Activated CD4-positive, alpha-beta memory T cell treated with anti-CD3 and anti-CD28 coated beads for 36 hours (primary cell): Measurements from ENCODE around the gene FGL2. TPM values are rescaled to one million over a fixed set of nuclear protein-coding genes. Genes with fewer than 3 reads are reported as not detected.
"Not testable (repeated sequence)": the region's sequence is repeated elsewhere in the genome, so short reads cannot be mapped to it uniquely, and the experiment has no call there.

Source experiments
- CTCF ChIA-PET: fragments of 350-600 bp; sonication (Branson Sonifier 250); formaldehyde crosslinking; loops from one replicate; lab custom pipeline; 2021; ENCODE audit warnings: antibody characterized with exemption, inconsistent platforms; lab: Charles Lee
- POLR2A ChIA-PET: fragments of 350-600 bp; sonication (Branson Sonifier 250); formaldehyde crosslinking; loops from one replicate; lab custom pipeline; 2021; ENCODE audit warnings: antibody characterized with exemption; lab: Charles Lee
- DNase-seq: peaks from one replicate; pipeline ENCODE4 v3.0.0-alpha.2; 2020
- H3K27ac Mint-ChIP-seq: one replicate; pipeline ENCODE4 v1.8.0; 2021; ENCODE audit warnings: mixed read lengths
- H3K27me3 Mint-ChIP-seq: one replicate; pipeline ENCODE4 v1.8.0; 2021; ENCODE audit warnings: mixed read lengths
- H3K36me3 Mint-ChIP-seq: one replicate; pipeline ENCODE4 v1.8.0; 2021; ENCODE audit warnings: mixed read lengths
- H3K4me1 Mint-ChIP-seq: one replicate; pipeline ENCODE4 v1.8.0; 2021; ENCODE audit warnings: low read depth, mixed read lengths
- H3K4me3 Mint-ChIP-seq: one replicate; pipeline ENCODE4 v1.8.0; 2021; ENCODE audit warnings: mild to moderate bottlenecking, mixed read lengths
- H3K9me3 Mint-ChIP-seq: one replicate; pipeline ENCODE4 v1.8.0; 2021; ENCODE audit warnings: mixed read lengths
- intact Hi-C: fragments of 100-400 bp; cut with micrococcal nuclease; formaldehyde crosslinking; loops from one replicate; pipeline ENCODE4 v1.15.1; 2023
- total RNA-seq, 2 experiments: library from RNA; stranded (reverse); gene quantifications; one replicate each; pipeline ENCODE4 v1.2.3, GENCODE V29; 2021

FGL2 gene
- total RNA-seq, 2 experiments from 2014 or later: 0.55 to 0.65 TPM

GRCh38 chr7:77235276-77235675 is 35.7 kb upstream of the FGL2 start:
- Mint-ChIP-seq H3K27ac (no peak overlapping the region), H3K4me3 (no peak overlapping the region), H3K4me1 (peaks cover 14% of the 10 kb centered on the region), H3K9me3 (peaks cover 10% of the 10 kb centered on the region), H3K36me3 (peaks cover 8% of the 10 kb centered on the region), H3K27me3 (no peaks in the 10 kb centered on the region)
- ChIA-PET POLR2A (no interaction called here), CTCF (no interaction called here)
- DNase-seq: no peak
- intact Hi-C loops: no loop called here

DNA sequence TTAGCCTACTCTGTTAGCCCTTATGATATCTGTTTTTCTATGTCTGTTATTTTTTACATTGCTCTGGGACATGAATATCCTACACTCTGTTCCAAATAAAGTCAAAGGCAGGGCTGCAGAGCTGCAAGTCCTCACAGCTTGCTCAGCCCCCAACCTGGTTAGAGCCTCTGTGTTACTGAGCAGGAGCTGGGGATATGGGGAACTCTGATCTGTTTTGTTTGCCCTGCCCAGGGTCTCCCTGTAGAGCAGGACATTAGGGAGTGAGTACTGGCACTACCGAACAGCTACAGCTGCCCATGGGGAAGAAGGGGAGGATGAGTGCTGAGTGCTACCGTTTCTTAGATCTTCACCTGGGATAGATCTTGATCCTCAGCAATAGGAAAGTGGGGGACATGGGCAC is 32.8 kb upstream of the FGL2 start:
- ChIA-PET POLR2A (no interaction called here), CTCF (interaction anchor here (1.3 kb wide), 1 partner anchor 15 kb away, joined by 5 read pairs; no protein-coding TSS in a partner anchor)
- Mint-ChIP-seq H3K27me3 (no peaks in the 10 kb centered on the region), H3K9me3 (peaks cover 19% of the 10 kb centered on the region), H3K36me3 (peaks cover 10% of the 10 kb centered on the region), H3K4me3 (no peak overlapping the region), H3K4me1 (no peaks in the 10 kb centered on the region), H3K27ac (no peak overlapping the region)
- intact Hi-C loops: no loop called here
- no peak for DNase-seq

DNA sequence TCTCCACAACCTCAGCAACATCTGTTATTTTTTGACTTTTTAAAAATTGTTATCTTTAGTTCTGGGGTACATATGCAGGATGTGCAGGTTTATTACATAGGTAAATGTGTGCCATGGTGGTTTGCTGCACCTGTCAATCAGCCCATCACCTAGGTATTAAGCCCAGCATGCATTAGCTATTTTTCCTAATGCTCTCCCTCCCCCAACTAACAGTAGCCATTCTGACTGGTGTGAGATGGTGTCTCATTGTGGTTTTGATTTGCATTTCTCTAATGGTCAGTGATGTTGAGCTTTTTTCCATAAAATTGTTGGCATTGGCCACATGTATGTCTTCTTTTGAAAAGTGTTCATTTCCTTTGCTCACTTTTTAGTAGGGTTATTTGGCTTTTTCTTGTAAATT is 29.2 kb upstream of the FGL2 start:
- H3K27me3 Mint-ChIP-seq, intact Hi-C loops, H3K4me1 Mint-ChIP-seq, DNase-seq, H3K4me3 Mint-ChIP-seq, H3K27ac Mint-ChIP-seq, POLR2A ChIA-PET: not testable (repeated sequence)
- CTCF ChIA-PET: interaction anchor here (1.4 kb wide), 1 partner anchor 25 kb away, joined by 3 read pairs; no protein-coding TSS in a partner anchor
- H3K9me3 Mint-ChIP-seq: peaks cover 19% of the 10 kb centered on the region
- H3K36me3 Mint-ChIP-seq: peaks cover 10% of the 10 kb centered on the region

- no peaks in the 10 kb centered on the region for H3K27me3 Mint-ChIP-seq
- H3K4me1 Mint-ChIP-seq: peaks cover 3% of the 10 kb centered on the region
- H3K9me3 Mint-ChIP-seq: peaks cover 18% of the 10 kb centered on the region
- no peak for DNase-seq
- ChIA-PET POLR2A (no interaction called here), CTCF (interaction anchor here (0.6 kb wide), 1 partner anchor 113 kb away, joined by 3 read pairs; no protein-coding TSS in a partner anchor)
- intact Hi-C loops: no loop called here
- H3K36me3 Mint-ChIP-seq: peaks cover 10% of the 10 kb centered on the region
- H3K27ac Mint-ChIP-seq: no peak overlapping the region
- no peak overlapping the region for H3K4me3 Mint-ChIP-seq
Measured at GRCh38 chr7:77226357-77226839, 26.8 kb upstream of the FGL2 start.

DNA sequence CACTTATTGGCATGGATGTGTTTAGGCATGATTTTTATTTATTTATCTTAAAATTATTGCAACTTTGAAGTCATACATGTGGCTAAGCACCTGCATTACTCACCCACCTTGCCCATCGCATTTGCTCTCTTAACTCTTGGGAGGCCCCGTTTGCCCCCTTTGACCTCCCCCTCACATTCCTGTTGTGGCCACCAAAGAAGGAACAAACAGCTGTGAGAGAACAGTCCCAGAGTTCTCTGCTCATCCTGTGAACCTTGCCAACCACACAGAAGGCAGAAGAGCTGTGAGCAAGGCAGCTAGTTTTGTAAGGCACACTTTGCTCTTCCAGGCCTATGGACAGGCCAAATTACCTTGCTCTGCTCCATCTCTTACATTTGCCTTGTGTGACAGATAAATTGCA is 23.6 kb upstream of the FGL2 start:
- ChIA-PET CTCF (no interaction called here), POLR2A (no interaction called here)
- Mint-ChIP-seq H3K4me3 (no peak overlapping the region), H3K27ac (no peak overlapping the region), H3K9me3 (peaks cover 5% of the 10 kb centered on the region), H3K36me3 (peaks cover 6% of the 10 kb centered on the region), H3K4me1 (peaks cover 3% of the 10 kb centered on the region), H3K27me3 (no peaks in the 10 kb centered on the region)
- intact Hi-C loops: no loop called here
- DNase-seq: no peak

DNA sequence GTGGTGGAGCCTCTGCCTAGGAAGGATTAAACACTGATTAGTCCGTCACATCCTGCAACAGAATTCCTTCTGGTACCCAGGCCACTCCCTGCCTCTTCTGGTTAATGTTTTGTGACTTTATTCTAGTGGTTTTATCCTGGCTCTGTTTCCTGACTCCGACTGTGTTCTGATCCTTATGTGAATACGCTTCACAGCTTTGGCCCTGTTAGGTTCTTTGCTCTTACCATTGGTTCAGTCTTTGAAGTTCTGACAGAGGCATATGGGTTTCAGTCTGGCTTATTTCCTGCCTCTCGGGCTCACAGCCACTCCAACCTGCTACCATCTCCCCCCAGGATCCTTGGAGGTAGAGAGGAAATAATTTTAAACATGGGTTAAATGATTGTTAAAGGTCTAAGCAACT is 23.2 kb upstream of the FGL2 start:
- Mint-ChIP-seq H3K27me3 (no peaks in the 10 kb centered on the region), H3K36me3 (peaks cover 6% of the 10 kb centered on the region), H3K9me3 (peaks cover 5% of the 10 kb centered on the region), H3K27ac (no peak overlapping the region), H3K4me1 (peaks cover 3% of the 10 kb centered on the region), H3K4me3 (no peak overlapping the region)
- ChIA-PET CTCF (interaction anchor here (1.2 kb wide), 1 partner anchor 24 kb away, joined by 3 read pairs; no protein-coding TSS in a partner anchor), POLR2A (no interaction called here)
- intact Hi-C loops: no loop called here
- no peak for DNase-seq

GRCh38 chr7:77222065-77222464 is 22.4 kb upstream of the FGL2 start:
- ChIA-PET CTCF (interaction anchor here (1.2 kb wide), 1 partner anchor 25 kb away, joined by 3 read pairs; no protein-coding TSS in a partner anchor), POLR2A (no interaction called here)
- H3K9me3 Mint-ChIP-seq: peaks cover 5% of the 10 kb centered on the region
- DNase-seq: no peak
- peaks cover 6% of the 10 kb centered on the region for H3K36me3 Mint-ChIP-seq
- H3K27me3 Mint-ChIP-seq: no peaks in the 10 kb centered on the region
- no peak overlapping the region for H3K4me3 Mint-ChIP-seq
- H3K27ac Mint-ChIP-seq: no peak overlapping the region
- peaks cover 3% of the 10 kb centered on the region for H3K4me1 Mint-ChIP-seq
- intact Hi-C loops: no loop called here

- POLR2A ChIA-PET, H3K4me1 Mint-ChIP-seq, intact Hi-C loops, H3K36me3 Mint-ChIP-seq, CTCF ChIA-PET, H3K27me3 Mint-ChIP-seq, H3K27ac Mint-ChIP-seq, H3K4me3 Mint-ChIP-seq, DNase-seq, H3K9me3 Mint-ChIP-seq: not testable (repeated sequence)
Measured at GRCh38 chr7:77219701-77220331, 20.2 kb upstream of the FGL2 start.

DNA sequence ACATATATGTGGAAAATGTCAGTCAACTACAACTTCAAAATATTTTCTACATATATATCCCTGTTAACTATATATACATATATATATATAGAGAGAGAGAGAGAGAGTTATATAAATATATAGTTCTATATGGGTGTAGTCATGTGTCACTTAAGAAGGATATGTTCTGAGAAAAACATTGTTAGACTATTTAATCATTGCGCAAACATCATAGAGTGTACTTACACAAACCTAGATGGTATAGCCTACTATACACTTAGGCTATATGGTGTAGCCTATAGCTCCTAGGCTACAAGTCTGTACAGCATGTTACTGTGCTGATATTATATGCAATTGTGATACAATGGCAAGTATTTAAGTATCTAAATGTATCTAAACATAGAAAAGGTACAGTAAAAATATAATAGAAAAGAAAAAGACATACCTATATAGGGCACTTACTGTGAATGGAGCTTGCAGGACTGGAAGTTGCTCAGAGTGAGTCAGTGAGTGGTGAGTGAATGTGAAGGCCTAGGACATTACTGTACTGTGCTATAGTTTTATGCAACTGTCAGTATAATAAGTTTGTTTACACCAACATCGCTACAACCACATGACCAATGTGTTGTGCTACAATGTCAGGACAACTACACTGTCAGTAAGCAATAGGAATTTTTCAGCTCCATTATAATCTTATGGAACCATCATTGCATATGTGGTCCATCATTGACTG is 18.0 kb upstream of the FGL2 start:
- ChIA-PET CTCF (no interaction called here), POLR2A (no interaction called here)
- no peak for DNase-seq
- Mint-ChIP-seq H3K27me3 (no peaks in the 10 kb centered on the region), H3K27ac (no peak overlapping the region), H3K9me3 (peaks cover 5% of the 10 kb centered on the region), H3K36me3 (peaks cover 6% of the 10 kb centered on the region), H3K4me3 (no peak overlapping the region), H3K4me1 (no peaks in the 10 kb centered on the region)
- intact Hi-C loops: no loop called here

DNA sequence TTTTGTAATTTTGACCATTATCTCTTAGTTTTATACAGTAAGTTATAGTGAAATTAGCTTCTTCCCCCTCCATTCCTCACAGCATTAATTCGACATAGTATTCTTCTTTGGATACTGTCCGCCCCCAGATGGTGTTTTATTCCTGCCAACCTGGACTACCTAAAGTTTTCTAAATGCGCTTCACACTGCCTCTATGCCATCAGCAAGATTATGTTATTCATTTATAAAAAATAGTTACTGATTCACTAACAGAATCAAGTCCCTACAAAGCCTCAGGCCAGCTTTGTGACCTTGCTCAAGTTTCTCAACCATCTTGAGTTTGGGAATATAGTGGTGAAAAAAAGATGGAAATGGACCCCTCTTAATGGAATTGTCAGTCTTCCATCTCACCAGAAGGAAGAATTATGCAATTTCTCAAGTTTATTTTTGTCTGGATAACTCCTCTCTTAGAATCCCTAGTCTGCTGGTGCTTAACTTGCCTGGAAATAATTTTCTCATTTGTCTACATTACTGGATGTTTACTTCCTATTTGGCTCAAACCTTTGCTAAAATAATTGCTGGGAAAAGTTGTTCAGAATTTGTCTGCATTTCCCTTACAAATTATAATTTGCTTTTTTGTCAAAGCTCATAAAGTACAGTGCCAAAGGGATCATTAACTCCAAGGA is 16.7 kb upstream of the FGL2 start:
- H3K27ac Mint-ChIP-seq: no peak overlapping the region
- H3K36me3 Mint-ChIP-seq: peaks cover 6% of the 10 kb centered on the region
- CTCF ChIA-PET: no interaction called here
- no peak overlapping the region for H3K4me3 Mint-ChIP-seq
- H3K4me1 Mint-ChIP-seq: no peaks in the 10 kb centered on the region
- intact Hi-C loops: no loop called here
- no peak for DNase-seq
- H3K9me3 Mint-ChIP-seq: peaks cover 5% of the 10 kb centered on the region
- H3K27me3 Mint-ChIP-seq: no peaks in the 10 kb centered on the region
- POLR2A ChIA-PET: no interaction called here

DNA sequence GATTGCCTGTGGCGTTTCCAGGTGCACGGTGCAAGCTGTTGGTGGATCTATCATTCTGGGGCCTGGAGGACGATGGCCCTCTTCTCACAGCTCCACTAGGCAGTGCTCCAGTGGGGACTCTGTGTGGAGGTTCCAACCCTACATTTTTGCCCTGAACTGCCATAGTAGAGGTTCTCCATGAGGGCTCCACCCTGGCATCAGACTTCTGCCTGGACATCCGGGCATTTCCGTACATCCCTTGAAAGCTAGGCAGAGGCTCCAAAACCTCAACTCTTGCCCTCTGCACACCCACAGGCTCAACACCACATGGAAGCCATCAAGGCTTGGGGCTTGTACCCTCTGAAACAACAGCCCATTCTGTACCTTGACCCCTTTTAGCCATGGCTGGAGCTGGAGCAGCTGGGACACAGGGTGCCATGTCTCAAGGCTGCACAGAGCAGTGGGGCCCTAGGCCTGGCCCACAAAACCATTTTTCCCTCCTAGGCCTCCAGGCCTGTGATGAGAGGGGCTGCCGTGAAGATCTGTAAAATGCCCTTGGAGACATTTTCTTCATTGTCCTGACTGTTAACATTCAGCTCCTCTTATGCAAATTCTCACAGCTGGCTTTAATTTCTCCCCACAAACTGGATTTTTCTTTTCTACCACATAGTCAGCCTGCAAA is 10.0 kb upstream of the FGL2 start:
- H3K4me1 Mint-ChIP-seq: no peaks in the 10 kb centered on the region
- intact Hi-C loops: no loop called here
- H3K4me3 Mint-ChIP-seq: no peak overlapping the region
- DNase-seq: no peak
- ChIA-PET POLR2A (no interaction called here), CTCF (interaction anchor here (1.0 kb wide), 1 partner anchor 37 kb away, joined by 3 read pairs; no protein-coding TSS in a partner anchor)
- H3K27ac Mint-ChIP-seq: no peak overlapping the region
- H3K36me3 Mint-ChIP-seq: peaks cover 15% of the 10 kb centered on the region
- peaks cover 23% of the 10 kb centered on the region for H3K9me3 Mint-ChIP-seq
- H3K27me3 Mint-ChIP-seq: no peaks in the 10 kb centered on the region

GRCh38 chr7:77208416-77208815 is 8.8 kb upstream of the FGL2 start:
- no peaks in the 10 kb centered on the region for H3K4me1 Mint-ChIP-seq
- no peak overlapping the region for H3K27ac Mint-ChIP-seq
- no peaks in the 10 kb centered on the region for H3K27me3 Mint-ChIP-seq
- H3K36me3 Mint-ChIP-seq: peaks cover 15% of the 10 kb centered on the region
- ChIA-PET POLR2A (no interaction called here), CTCF (no interaction called here)
- intact Hi-C loops: no loop called here
- peaks cover 23% of the 10 kb centered on the region for H3K9me3 Mint-ChIP-seq
- no peak for DNase-seq
- H3K4me3 Mint-ChIP-seq: no peak overlapping the region
